GM10248 (cell line): ENCODE measurements around the gene MAPK1.

Experiments
- CTCF ChIA-PET: fragments of 300-600 bp; sonication (Branson Sonifier 250); formaldehyde crosslinking; extraction: SDS; loops from one replicate; lab custom pipeline; 2021; ENCODE audit warnings: antibody characterized with exemption; lab: Yijun Ruan, JAX
- POLR2A ChIA-PET: fragments of 350-650 bp; sonication (Branson Sonifier 250); formaldehyde crosslinking; extraction: SDS; loops from one replicate; lab custom pipeline; 2020; ENCODE audit warnings: antibody characterized with exemption; lab: Yijun Ruan, JAX
- DNase-seq: peaks from one replicate; pipeline ENCODE4 v3.0.0; 2012; ENCODE audit errors: extremely low spot score
- TF ChIP-seq, protein P1 (sequence below): IDR thresholded peaks from 2 replicates; pipeline ENCODE4 v1.5.1; 2012; ENCODE audit warnings: mild to moderate bottlenecking, low read depth; ENCODE audit errors: extremely low read depth, missing control alignments, control extremely low read depth

The MAPK1 gene

DNA sequence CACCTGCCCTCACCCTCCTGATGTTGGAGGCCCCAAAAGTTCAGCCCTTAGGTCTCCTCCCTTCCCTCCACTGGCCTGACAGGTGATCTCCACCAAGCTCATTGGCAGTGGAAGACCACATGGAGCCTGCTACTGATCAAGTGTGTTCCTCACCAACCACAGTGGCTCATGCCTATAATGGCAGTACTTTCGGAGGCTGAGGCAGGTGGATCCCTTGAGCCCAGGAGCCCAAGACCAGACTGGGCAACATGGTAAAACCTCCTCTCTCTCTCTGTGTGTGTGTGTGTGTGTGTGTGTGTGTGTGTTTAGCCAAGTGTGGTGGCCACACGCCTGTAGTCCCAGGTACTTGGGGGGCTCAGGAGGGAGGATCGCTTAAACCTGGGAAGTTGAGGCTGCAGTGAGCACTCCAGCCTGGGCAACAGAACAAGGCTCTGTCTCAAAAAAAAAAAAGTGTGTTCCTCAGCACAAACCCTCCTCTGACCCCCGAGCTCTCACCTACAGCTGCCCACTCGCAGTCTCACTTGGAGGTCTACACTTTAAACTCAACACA lies 127.5 kb downstream of the MAPK1 start:
- ChIA-PET POLR2A (interaction anchor here (0.7 kb wide), 1 partner anchor 68 kb away, joined by 4 read pairs; no protein-coding TSS in a partner anchor), CTCF (no interaction called here)
- TF ChIP-seq, protein P1, sequence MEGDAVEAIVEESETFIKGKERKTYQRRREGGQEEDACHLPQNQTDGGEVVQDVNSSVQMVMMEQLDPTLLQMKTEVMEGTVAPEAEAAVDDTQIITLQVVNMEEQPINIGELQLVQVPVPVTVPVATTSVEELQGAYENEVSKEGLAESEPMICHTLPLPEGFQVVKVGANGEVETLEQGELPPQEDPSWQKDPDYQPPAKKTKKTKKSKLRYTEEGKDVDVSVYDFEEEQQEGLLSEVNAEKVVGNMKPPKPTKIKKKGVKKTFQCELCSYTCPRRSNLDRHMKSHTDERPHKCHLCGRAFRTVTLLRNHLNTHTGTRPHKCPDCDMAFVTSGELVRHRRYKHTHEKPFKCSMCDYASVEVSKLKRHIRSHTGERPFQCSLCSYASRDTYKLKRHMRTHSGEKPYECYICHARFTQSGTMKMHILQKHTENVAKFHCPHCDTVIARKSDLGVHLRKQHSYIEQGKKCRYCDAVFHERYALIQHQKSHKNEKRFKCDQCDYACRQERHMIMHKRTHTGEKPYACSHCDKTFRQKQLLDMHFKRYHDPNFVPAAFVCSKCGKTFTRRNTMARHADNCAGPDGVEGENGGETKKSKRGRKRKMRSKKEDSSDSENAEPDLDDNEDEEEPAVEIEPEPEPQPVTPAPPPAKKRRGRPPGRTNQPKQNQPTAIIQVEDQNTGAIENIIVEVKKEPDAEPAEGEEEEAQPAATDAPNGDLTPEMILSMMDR: no peak
- no peak for DNase-seq

DNA sequence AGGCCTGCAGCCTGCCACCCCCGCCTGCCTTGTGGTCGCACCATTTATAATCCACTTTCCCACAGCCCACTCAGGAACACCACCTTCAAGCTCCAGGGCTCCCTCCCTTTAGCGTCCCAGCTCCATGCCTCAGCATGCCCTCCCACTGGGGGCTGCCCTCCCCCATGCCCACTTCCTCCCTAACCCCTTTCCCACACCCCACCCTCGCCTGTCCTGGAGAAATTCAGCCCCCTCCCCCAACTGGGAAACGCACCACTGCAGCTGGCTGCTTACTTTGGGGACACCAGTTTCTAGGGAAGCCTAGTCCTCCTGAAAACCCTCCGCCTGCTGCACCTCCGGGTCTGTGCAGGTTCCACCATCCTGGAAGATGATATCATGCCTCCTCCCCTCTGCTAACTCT lies 128.5 kb downstream of the MAPK1 start:
- ChIA-PET CTCF (no interaction called here), POLR2A (no interaction called here)
- TF ChIP-seq, protein P1: no peak
- DNase-seq: no peak

DNA sequence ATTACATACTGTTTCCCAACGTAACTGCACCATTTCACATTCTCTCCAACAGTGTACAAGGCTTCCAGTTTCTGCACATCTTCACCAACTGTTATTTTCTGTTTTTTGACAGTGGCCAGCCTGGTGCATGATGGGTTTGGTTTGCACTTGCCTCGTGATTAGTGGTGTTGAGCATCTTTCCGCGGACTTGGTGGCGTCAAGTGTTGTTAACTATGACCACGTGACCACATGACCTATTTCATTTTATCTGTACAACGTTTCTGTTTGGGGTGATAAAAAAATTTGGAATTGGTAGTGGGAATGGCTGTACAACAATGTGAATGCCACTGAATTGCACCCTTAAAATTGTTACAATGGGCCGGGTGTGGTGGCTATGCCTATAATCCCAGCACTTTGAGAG lies 129.4 kb downstream of the MAPK1 start:
- POLR2A ChIA-PET: no interaction called here
- DNase-seq: no peak
- TF ChIP-seq, protein P1: no peak
- CTCF ChIA-PET: interaction anchor here (0.9 kb wide), 1 partner anchor 199 kb away, joined by 3 read pairs; no protein-coding TSS in a partner anchor

DNA sequence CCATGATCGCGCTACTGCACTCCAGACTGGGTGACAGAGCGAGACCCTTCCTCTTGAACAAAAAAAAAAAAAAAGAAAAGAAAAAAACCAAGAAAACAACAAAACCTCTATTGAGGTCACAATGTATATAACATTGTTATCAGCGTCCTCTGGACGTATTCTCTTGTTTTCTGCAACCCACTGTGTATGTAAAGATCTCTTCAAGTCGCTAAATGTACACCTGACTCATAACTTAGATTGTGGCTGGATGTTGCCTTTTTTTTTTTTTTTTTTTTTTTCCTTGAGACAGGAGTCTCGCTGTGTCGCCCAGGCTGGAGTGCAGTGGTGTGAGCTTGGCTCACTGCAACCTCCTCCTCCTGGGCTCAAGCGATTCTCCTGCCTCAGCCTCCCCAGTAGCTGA lies 130.5 kb downstream of the MAPK1 start:
- ChIA-PET POLR2A (no interaction called here), CTCF (no interaction called here)
- no peak for DNase-seq
- TF ChIP-seq, protein P1: no peak

DNA sequence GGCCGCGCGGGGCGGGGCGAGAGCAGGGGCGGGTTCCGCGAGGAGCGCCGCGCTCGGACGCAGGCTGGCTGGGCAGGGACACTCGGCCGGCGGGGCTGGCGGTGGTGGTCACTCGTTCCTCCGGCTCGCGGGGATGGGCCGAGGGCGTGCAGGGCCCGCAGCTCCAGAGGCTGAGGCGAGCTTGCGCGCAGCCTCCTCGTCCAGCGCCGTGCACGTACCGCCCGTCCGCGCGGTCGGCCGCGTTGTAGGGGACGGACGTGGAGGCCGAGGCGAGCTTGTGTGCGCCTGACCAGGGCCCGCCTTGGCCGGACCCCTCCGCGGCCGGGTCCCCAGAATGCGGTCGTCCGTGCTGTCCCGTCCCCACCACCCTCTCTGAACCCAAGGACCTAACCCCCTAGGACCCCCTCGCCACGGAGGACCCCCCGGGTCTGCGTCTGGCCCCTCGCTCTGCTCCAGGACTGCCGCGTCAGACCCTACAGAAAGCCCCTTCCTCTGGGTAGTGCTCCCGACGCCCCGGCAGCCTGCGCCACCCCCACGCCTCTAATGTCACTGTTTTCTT lies 131.3 kb downstream of the MAPK1 start:
- TF ChIP-seq, protein P1: no peak
- no peak for DNase-seq
- ChIA-PET POLR2A (no interaction called here), CTCF (no interaction called here)

DNA sequence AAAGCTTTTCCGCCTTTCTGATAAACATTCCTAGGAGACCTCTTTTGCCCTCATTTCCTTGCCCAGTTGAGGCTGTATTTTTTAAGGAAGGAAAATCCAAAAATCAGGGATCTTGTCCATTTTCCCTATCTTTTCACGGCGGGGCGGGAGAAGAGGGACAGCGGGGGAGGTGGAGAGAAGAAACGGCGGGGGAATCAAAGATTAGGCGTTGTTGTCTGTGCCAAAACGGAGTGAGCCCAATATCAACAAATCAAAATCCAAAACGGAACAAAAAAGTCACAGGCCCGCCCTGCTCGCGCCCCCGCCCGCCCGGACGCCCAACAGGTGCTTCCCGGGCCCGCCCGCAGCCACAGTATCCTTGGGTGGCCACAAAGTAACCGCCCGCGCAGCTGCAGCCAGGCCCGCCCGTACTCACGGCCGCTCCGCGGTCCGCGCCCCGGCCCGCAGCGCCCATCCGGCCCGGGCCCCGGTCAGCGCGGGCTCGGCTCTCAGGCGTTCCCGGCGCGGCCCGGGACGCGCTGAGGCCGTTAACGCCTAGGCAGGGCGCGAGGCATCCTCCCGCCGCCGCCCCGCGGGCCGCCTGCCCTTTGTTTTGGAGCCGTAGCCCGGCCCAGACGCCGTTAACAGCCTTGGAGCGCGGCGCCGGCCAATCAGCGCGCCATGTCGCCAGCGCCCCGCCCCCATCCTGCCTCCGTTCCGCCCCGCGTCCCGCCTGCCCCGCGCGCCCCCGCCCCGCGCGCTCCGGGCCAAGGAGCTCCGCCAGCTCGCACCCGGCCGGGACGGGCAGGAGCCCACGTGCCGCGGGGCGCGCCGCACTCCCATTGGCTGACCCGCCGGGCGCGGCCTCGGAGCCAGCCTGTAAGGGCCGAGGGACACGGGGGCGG lies 132.0 kb downstream of the MAPK1 start, which contains the start of gene YPEL1:
TSS of gene YPEL1 (minus strand) at position 595 of the 884 bp plus-strand sequence. CDS start 25,050 bp downstream, outside the sequence.
- TF ChIP-seq, protein P1: no peak
- DNase-seq: peak; percentile 96
- CTCF ChIA-PET: no interaction called here
- POLR2A ChIA-PET: no interaction called here
